Uterus (tissue), 4 donors: ENCODE results near the gene CD151. TPM values are rescaled to one million over a fixed set of nuclear protein-coding genes. Genes with fewer than 3 reads are reported as not detected.

Source experiments
- DNase-seq, 2 donors: peaks; one replicate each; pipeline ENCODE4 v3.0.0-alpha.2; 2019 to 2020
- H3K27ac ChIP-seq, 2 donors: fragments of 200-600 bp; sonication (generic); 1 replicate in 1 of 2; 2 replicates in 1 of 2; pipeline ENCODE4 v1.5.1; 2016 to 2018
- H3K27me3 ChIP-seq, 2 donors: fragments of 200-600 bp; sonication (generic); one replicate each; pipeline ENCODE4 v1.5.1; 2018 to 2019; ENCODE audit warnings: control low read depth in 1 of 2
- H3K36me3 ChIP-seq, 2 donors: fragments of 200-600 bp; sonication (generic); one replicate each; pipeline ENCODE4 v1.5.1; 2019; ENCODE audit warnings: control low read depth in 1 of 2
- H3K4me1 ChIP-seq, 2 donors: fragments of 200-600 bp; sonication (generic); one replicate each; pipeline ENCODE4 v1.5.1; 2018 to 2019; ENCODE audit warnings: control low read depth in 1 of 2
- H3K4me3 ChIP-seq, 2 donors: fragments of 200-600 bp; sonication (generic); 1 replicate in 1 of 2; 2 replicates in 1 of 2; pipeline ENCODE4 v1.5.1; 2018 to 2019; ENCODE audit warnings: mild to moderate bottlenecking in 1 of 2
- H3K9me3 ChIP-seq, 2 donors: fragments of 200-600 bp; sonication (generic); one replicate each; pipeline ENCODE4 v1.5.1; 2019; ENCODE audit warnings: control low read depth in 1 of 2
- CTCF ChIP-seq, 4 experiments: fragments of 200-600 bp in 2 of 4; fragments of 450-650 bp in 2 of 4; sonication (generic) in 2 of 4; IDR thresholded peaks; one replicate each; pipeline ENCODE4 v1.5.1; 2016 to 2019; ENCODE audit warnings: antibody characterized with exemption in 4 of 4, mild to moderate bottlenecking in 2 of 4, moderate library complexity in 1 of 4
- POLR2A ChIP-seq, 2 donors: fragments of 450-650 bp; IDR thresholded peaks; one replicate each; pipeline ENCODE4 v1.6.1; 2016; ENCODE audit warnings: antibody characterized with exemption in 2 of 2, mild to moderate bottlenecking in 1 of 2, moderate library complexity in 1 of 2
- intact Hi-C: fragments of 100-400 bp; cut with DNase I; formaldehyde crosslinking; loops from one replicate; pipeline ENCODE4 v1.15.1; 2023; ENCODE audit warnings: low total_unique reads
- total RNA-seq, 4 donors: library from RNA; depleted of rRNA in 3 of 4; stranded (reverse); fragments of >200 nt in 3 of 4; gene quantifications; one replicate each; pipeline versions ENCODE4 v1.1.0 to v1.2.4, GENCODE V29; 2014 to 2023
- donor health status: DM: yes; HTN: yes; CAD: no.

CD151 gene
- total RNA-seq, 4 donors from 2014 or later: 76.8 to 382 (median 259) TPM

GRCh38 chr11:812390-812789 is 20.4 kb upstream of the CD151 start:
- H3K4me1 ChIP-seq: peaks cover 8 to 23% of the 10 kb centered on the region in 2 donors
- no peak for DNase-seq
- no peaks in the 10 kb centered on the region for H3K27me3 ChIP-seq
- no peaks in the 10 kb centered on the region for H3K9me3 ChIP-seq
- H3K36me3 ChIP-seq: no peaks in the 10 kb centered on the region
- intact Hi-C loops: no loop called here
- no peak for TF ChIP-seq POLR2A (IDR thresholded peaks at IDR 0.05)
- TF ChIP-seq CTCF (IDR thresholded peaks at IDR 0.05): no peak
- H3K27ac ChIP-seq: no peak overlapping the region
- no peak overlapping the region for H3K4me3 ChIP-seq

GRCh38 chr11:813072-813455 is 19.7 kb upstream of the CD151 start:
- no peak for TF ChIP-seq POLR2A (IDR thresholded peaks at IDR 0.05)
- H3K9me3 ChIP-seq: no peaks in the 10 kb centered on the region
- no peaks in the 10 kb centered on the region for H3K36me3 ChIP-seq
- H3K4me3 ChIP-seq: no peak overlapping the region
- intact Hi-C loops: no loop called here
- H3K4me1 ChIP-seq: peaks cover 8 to 23% of the 10 kb centered on the region in 2 donors
- H3K27ac ChIP-seq: no peak overlapping the region
- no peak for DNase-seq
- H3K27me3 ChIP-seq: no peaks in the 10 kb centered on the region

GRCh38 chr11:813456-814096 is 19.2 kb upstream of the CD151 start:
- TF ChIP-seq CTCF (IDR thresholded peaks at IDR 0.05): no peak
- no peak for TF ChIP-seq POLR2A (IDR thresholded peaks at IDR 0.05)
- H3K4me3 ChIP-seq: no peak overlapping the region
- no peaks in the 10 kb centered on the region for H3K9me3 ChIP-seq
- peaks cover 8 to 24% of the 10 kb centered on the region in 2 donors for H3K4me1 ChIP-seq
- intact Hi-C loops: no loop called here
- no peak overlapping the region for H3K27ac ChIP-seq
- H3K36me3 ChIP-seq: no peaks in the 10 kb centered on the region
- no peak for DNase-seq
- no peaks in the 10 kb centered on the region for H3K27me3 ChIP-seq

GRCh38 chr11:815675-816432 is 16.9 kb upstream of the CD151 start:
- intact Hi-C loops: no loop called here
- H3K9me3 ChIP-seq: no peaks in the 10 kb centered on the region
- peaks cover 7 to 26% of the 10 kb centered on the region in 2 donors for H3K4me1 ChIP-seq
- H3K4me3 ChIP-seq: no peak overlapping the region
- TF ChIP-seq CTCF (IDR thresholded peaks at IDR 0.05): no peak
- no peak for TF ChIP-seq POLR2A (IDR thresholded peaks at IDR 0.05)
- no peak for DNase-seq
- H3K27ac ChIP-seq: no peak overlapping the region
- no peaks in the 10 kb centered on the region for H3K27me3 ChIP-seq
- H3K36me3 ChIP-seq: no peaks in the 10 kb centered on the region

- Histone ChIP-seq H3K27ac (no peak overlapping the region), H3K4me1 (peaks cover 2 to 26% of the 10 kb centered on the region in 2 donors), H3K27me3 (no peaks in the 10 kb centered on the region), H3K9me3 (no peaks in the 10 kb centered on the region), H3K36me3 (no peaks in the 10 kb centered on the region), H3K4me3 (no peak overlapping the region)
- no peak for DNase-seq
- TF ChIP-seq POLR2A (IDR thresholded peaks at IDR 0.05) (no peak), CTCF (IDR thresholded peaks at IDR 0.05) (no peak)
- intact Hi-C loops: no loop called here
Observed at GRCh38 chr11:816433-816779, 16.3 kb upstream of the CD151 start.
